K562 (cell line): ENCODE measurements around the gene VWA5B1. TPM values are rescaled to one million over a fixed set of nuclear protein-coding genes. Genes with fewer than 3 reads are reported as not detected.
A peak's percentile ranks its signal among the peaks of the same experiment; 100 is the strongest.

ENCODE experiments used
- CHD1 ChIP-seq: fragments of 200-600 bp; sonication (generic); IDR thresholded peaks from one replicate; pipeline ENCODE4 v1.6.1; 2012; ENCODE audit warnings: mild to moderate bottlenecking, moderate library complexity, low read length, inconsistent platforms
- CREB3 ChIP-seq: fragments of 450-650 bp; conservative IDR thresholded peaks from 2 replicates; pipeline ENCODE4 v1.6.1; 2016; ENCODE audit warnings: missing genetic modification characterization, low read depth, mild to moderate bottlenecking, missing compliant biosample characterization, moderate library complexity
- DACH1 ChIP-seq: fragments of 450-650 bp; IDR thresholded peaks from 2 replicates; pipeline ENCODE4 v1.6.1; 2018; ENCODE audit not compliant: partially characterized antibody
- EGR1 ChIP-seq: fragments of 450-650 bp; conservative IDR thresholded peaks from 2 replicates; pipeline ENCODE4 v1.6.1; 2017; ENCODE audit warnings: mild to moderate bottlenecking
- FOSL1 ChIP-seq: fragments of 200-800 bp; sonication (Bioruptor generic); conservative IDR thresholded peaks from 2 replicates; pipeline ENCODE4 v1.6.1; 2016; ENCODE audit warnings: missing genetic modification characterization, missing compliant biosample characterization
- JUN ChIP-seq, 2 experiments: sonication (generic) in 1 of 2; formaldehyde crosslinking in 1 of 2; IDR thresholded peaks; 2 replicates each; pipeline versions ENCODE4 v1.6.1 to v1.8.0; 2012 to 2022; ENCODE audit warnings: borderline replicate concordance in 2 of 2, mild to moderate bottlenecking in 2 of 2, improper control_type of control experiment in 1 of 2, low read depth in 1 of 2, low read length in 1 of 2, missing genetic modification reagents in 1 of 2
- KAT7 ChIP-seq: sonication (generic); formaldehyde crosslinking; IDR thresholded peaks from 2 replicates; pipeline ENCODE4 v1.8.0; 2022; ENCODE audit warnings: missing genetic modification reagents, mild to moderate bottlenecking, borderline replicate concordance
- MBD2 ChIP-seq: sonication (generic); IDR thresholded peaks from 2 replicates; pipeline ENCODE4 v1.6.1; 2016; ENCODE audit warnings: low read depth, borderline replicate concordance
- MXI1 ChIP-seq: IDR thresholded peaks from 2 replicates; pipeline ENCODE4 v1.6.1; 2011; ENCODE audit warnings: low read depth, mild to moderate bottlenecking, improper control_type of control experiment, low read length
- PBX2 ChIP-seq, 2 experiments: IDR thresholded peaks in 1 of 2; conservative IDR thresholded peaks in 1 of 2; 2 replicates each; pipeline ENCODE4 v1.6.1; 2016; ENCODE audit warnings: low read depth in 2 of 2, mild to moderate bottlenecking in 1 of 2, missing compliant biosample characterization in 1 of 2, missing genetic modification characterization in 1 of 2, moderate library complexity in 1 of 2
- RBM14 ChIP-seq: fragments of 200-400 bp; formaldehyde crosslinking; IDR thresholded peaks from 2 replicates; pipeline ENCODE4 v1.6.1; 2018; ENCODE audit warnings: low read depth, mild to moderate bottlenecking, low read length, moderate library complexity, borderline replicate concordance; ENCODE audit not compliant: insufficient read depth
- TFAP4 ChIP-seq: sonication (generic); formaldehyde crosslinking; IDR thresholded peaks from 2 replicates; pipeline ENCODE4 v1.8.0; 2022; ENCODE audit warnings: missing genetic modification reagents, mild to moderate bottlenecking, moderate library complexity, borderline replicate concordance
- polyA plus RNA-seq, 8 experiments: library from polyadenylated mRNA; depleted of rRNA in 4 of 8; stranded (reverse) in 5 of 8; unstranded in 3 of 8; fragments of >200 nt; fragmentation: Nextera tagmentation in 2 of 8; fragmentation: Illumina TruSeq in 1 of 8; extraction: Ambion mirVana in 2 of 8; extraction: Trizol in 1 of 8; gene quantifications; 2 replicates each; pipeline versions ENCODE4 v1.2.1 to v1.2.3, GENCODE V29; 2011 to 2014; ENCODE audit warnings: inconsistent platforms in 1 of 8, missing spikeins in 1 of 8
- total RNA-seq, 7 experiments: library from RNA; depleted of rRNA in 6 of 7; stranded (reverse); fragments of >200 nt in 6 of 7; fragmentation: Illumina TruSeq in 2 of 7; extraction: Trizol in 2 of 7; gene quantifications; 2 replicates each; pipeline versions ENCODE4 v1.2.1 to v1.2.3, GENCODE V29; 2011 to 2021; ENCODE audit warnings: low replicate concordance in 1 of 7
- TF ChIP-seq, protein P1 (sequence below): sonication (generic); formaldehyde crosslinking; IDR thresholded peaks from 2 replicates; pipeline ENCODE4 v1.8.0; 2023; ENCODE audit warnings: mild to moderate bottlenecking, missing genetic modification reagents
- TF ChIP-seq, protein P2 (sequence below): fragments of 200-800 bp; sonication (Bioruptor generic); IDR thresholded peaks from 2 replicates; pipeline ENCODE4 v1.6.1; 2017; ENCODE audit warnings: missing genetic modification characterization, missing compliant biosample characterization
- TF ChIP-seq, protein P3 (sequence below): fragments of 450-650 bp; IDR thresholded peaks from 2 replicates; pipeline ENCODE4 v1.6.1; 2017; ENCODE audit warnings: mild to moderate bottlenecking, moderate library complexity

VWA5B1 gene
- total and polyA plus RNA-seq, 9 of the 15 experiments (the other 6 are each of a cell fraction or from before 2014, with no cell fraction given): not detected

- TF ChIP-seq JUN (IDR thresholded peaks at IDR 0.05; ENCODE audit: borderline replicate concordance, low read depth, low read length) (peak; percentile 88), JUN (CRISPR knock-in tag; IDR thresholded peaks at IDR 0.05; ENCODE audit: borderline replicate concordance) (no peak; the same call in 1 of the 2 replicates), MBD2 (no peak), RBM14 (no peak), TFAP4 (CRISPR knock-in tag) (peak; percentile 93), EGR1 (no peak), FOSL1 (tag) (peak; percentile 88), KAT7 (CRISPR knock-in tag) (no peak), CHD1 (no peak), CREB3 (tag) (no peak), DACH1 (peak; percentile 46), PBX2 (CRISPR knock-in tag; IDR thresholded peaks at IDR 0.05; ENCODE audit: low read depth) (no peak), PBX2 (tag; conservative IDR thresholded peaks at IDR 0.05; ENCODE audit: low read depth) (no peak), MXI1 (no peak)
- TF ChIP-seq, protein P1, sequence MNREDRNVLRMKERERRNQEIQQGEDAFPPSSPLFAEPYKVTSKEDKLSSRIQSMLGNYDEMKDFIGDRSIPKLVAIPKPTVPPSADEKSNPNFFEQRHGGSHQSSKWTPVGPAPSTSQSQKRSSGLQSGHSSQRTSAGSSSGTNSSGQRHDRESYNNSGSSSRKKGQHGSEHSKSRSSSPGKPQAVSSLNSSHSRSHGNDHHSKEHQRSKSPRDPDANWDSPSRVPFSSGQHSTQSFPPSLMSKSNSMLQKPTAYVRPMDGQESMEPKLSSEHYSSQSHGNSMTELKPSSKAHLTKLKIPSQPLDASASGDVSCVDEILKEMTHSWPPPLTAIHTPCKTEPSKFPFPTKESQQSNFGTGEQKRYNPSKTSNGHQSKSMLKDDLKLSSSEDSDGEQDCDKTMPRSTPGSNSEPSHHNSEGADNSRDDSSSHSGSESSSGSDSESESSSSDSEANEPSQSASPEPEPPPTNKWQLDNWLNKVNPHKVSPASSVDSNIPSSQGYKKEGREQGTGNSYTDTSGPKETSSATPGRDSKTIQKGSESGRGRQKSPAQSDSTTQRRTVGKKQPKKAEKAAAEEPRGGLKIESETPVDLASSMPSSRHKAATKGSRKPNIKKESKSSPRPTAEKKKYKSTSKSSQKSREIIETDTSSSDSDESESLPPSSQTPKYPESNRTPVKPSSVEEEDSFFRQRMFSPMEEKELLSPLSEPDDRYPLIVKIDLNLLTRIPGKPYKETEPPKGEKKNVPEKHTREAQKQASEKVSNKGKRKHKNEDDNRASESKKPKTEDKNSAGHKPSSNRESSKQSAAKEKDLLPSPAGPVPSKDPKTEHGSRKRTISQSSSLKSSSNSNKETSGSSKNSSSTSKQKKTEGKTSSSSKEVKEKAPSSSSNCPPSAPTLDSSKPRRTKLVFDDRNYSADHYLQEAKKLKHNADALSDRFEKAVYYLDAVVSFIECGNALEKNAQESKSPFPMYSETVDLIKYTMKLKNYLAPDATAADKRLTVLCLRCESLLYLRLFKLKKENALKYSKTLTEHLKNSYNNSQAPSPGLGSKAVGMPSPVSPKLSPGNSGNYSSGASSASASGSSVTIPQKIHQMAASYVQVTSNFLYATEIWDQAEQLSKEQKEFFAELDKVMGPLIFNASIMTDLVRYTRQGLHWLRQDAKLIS (CRISPR knock-in tag): no peak
- TF ChIP-seq, protein P2, sequence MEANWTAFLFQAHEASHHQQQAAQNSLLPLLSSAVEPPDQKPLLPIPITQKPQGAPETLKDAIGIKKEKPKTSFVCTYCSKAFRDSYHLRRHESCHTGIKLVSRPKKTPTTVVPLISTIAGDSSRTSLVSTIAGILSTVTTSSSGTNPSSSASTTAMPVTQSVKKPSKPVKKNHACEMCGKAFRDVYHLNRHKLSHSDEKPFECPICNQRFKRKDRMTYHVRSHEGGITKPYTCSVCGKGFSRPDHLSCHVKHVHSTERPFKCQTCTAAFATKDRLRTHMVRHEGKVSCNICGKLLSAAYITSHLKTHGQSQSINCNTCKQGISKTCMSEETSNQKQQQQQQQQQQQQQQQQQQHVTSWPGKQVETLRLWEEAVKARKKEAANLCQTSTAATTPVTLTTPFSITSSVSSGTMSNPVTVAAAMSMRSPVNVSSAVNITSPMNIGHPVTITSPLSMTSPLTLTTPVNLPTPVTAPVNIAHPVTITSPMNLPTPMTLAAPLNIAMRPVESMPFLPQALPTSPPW: peak; percentile 48
- TF ChIP-seq, protein P3, sequence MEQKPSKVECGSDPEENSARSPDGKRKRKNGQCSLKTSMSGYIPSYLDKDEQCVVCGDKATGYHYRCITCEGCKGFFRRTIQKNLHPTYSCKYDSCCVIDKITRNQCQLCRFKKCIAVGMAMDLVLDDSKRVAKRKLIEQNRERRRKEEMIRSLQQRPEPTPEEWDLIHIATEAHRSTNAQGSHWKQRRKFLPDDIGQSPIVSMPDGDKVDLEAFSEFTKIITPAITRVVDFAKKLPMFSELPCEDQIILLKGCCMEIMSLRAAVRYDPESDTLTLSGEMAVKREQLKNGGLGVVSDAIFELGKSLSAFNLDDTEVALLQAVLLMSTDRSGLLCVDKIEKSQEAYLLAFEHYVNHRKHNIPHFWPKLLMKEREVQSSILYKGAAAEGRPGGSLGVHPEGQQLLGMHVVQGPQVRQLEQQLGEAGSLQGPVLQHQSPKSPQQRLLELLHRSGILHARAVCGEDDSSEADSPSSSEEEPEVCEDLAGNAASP: no peak
Observed at GRCh38 chr1:20255666-20256065, 35.0 kb upstream of the VWA5B1 start (continued).
